ENCODE measurements around the gene LIPF.

LIPF gene

GRCh38 chr10:88670497-88670896 is 6.3 kb downstream of the LIPF start:
- TF ChIP-seq CTCF (conservative IDR thresholded peaks at IDR 0.05; ENCODE audit: low read depth, low read length) = no peak
- no peak overlapping the region for H3K4me3 ChIP-seq (ENCODE audit: low read depth, low read length)
- no peak for DNase-seq (ENCODE audit: low read depth)

GRCh38 chr10:88672041-88672440 is 7.8 kb downstream of the LIPF start:
- no peak overlapping the region for H3K4me3 ChIP-seq (ENCODE audit: low read depth, low read length)
- no peak for TF ChIP-seq CTCF (conservative IDR thresholded peaks at IDR 0.05; ENCODE audit: low read depth, low read length)
- peak; percentile 36 for DNase-seq (ENCODE audit: low read depth)

DNA sequence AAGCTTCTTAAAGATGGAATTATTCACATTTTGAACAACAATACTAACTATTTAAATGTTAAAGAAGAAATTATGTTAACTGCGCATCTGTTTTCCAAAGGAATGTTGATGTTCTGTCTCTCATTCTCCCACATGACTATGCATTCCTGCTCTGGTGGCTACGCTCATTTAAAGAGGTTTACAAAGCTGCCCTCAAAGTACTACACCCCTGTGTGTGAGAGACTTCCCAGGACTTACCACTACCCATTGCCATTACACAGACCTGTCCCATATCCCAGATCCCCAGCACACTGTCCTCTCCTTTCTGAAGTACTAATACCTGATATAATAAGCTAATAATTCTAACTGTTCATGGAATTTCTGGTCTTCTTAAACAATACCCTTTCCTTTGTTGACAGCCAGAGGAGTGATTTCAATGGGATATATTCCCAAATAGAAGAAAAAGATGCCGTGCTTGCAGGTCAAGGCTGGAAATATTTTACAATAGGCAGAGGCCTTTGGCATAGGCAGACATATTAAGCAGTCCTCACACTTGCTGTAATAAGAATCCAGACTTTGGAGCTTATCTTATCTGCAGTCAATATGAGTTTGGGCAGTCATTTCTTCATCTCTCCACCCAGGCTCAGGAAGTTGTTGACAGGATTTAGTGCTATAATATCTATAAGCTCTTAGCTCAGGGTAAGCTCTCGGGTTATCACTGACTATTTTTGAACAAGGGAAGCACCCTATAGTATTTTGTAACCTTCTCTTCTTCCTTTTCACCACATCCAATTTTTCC is 12.2 kb downstream of the LIPF start:
- H3K4me3 ChIP-seq (ENCODE audit: low read depth, low read length) = no peak overlapping the region
- DNase-seq (ENCODE audit: low read depth) = no peak
- no peak for TF ChIP-seq CTCF (conservative IDR thresholded peaks at IDR 0.05; ENCODE audit: low read depth, low read length)

DNA sequence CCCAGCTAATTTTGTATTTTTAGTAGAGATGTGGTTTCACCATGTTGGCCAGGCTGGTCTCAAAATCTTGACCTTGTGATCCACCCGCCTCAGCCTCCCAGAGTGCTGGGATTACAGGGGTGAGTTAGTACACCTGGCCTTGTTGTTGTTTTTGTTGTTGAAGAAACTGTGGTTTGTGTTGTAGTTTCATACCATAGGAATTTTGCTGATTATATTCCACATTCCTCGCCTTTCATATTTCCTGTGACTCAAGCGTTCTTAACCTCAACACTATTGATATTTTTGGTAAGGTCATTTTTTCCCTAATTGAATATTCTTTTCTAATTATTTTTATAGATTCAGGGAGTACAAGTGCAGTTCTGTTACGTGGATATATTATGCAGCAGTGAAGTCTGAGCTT is 16.7 kb downstream of the LIPF start:
- H3K4me3 ChIP-seq (ENCODE audit: low read depth, low read length) = no peak overlapping the region
- no peak for TF ChIP-seq CTCF (conservative IDR thresholded peaks at IDR 0.05; ENCODE audit: low read depth, low read length)
- peak; percentile 51 for DNase-seq (ENCODE audit: low read depth)

- H3K4me3 ChIP-seq (ENCODE audit: low read depth, low read length) = no peak overlapping the region
- peak; percentile 55 for DNase-seq (ENCODE audit: low read depth)
- no peak for TF ChIP-seq CTCF (conservative IDR thresholded peaks at IDR 0.05; ENCODE audit: low read depth, low read length)
These were observed 18.2 kb downstream of the LIPF start for GRCh38 chr10:88682491-88682890.

GRCh38 chr10:88687853-88688467 is 23.7 kb downstream of the LIPF start:
- peak; percentile 79 for TF ChIP-seq CTCF (conservative IDR thresholded peaks at IDR 0.05; ENCODE audit: low read depth, low read length)
- DNase-seq (ENCODE audit: low read depth) = peak; percentile 61

DNA sequence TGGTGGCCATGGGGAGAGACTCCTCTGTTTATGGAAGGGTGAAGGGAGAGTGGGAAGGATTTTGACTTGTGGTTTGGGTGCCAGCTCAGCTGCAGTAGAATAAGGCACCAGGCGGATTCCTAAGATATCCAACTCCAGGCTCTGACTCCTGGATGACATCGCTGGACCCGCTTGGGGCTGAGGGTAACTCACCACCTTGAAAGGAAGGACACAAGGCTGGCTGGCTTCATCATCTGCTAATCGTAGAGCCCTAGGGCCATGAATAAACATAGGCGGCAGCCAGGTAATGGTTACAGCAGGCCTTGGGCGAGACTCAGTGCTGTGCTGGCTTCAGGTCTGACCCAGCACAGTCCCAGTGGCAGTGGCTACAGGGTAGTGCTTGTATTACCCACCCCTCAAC is 25.1 kb downstream of the LIPF start:
- no peak overlapping the region for H3K4me3 ChIP-seq (ENCODE audit: low read depth, low read length)
- DNase-seq (ENCODE audit: low read depth) = no peak
- TF ChIP-seq CTCF (conservative IDR thresholded peaks at IDR 0.05; ENCODE audit: low read depth, low read length) = no peak

More at GRCh38 chr10:88687853-88688467, 23.7 kb downstream of the LIPF start:
- H3K4me3 ChIP-seq (ENCODE audit: low read depth, low read length) = no peak overlapping the region

Measured in choroid plexus epithelial cell (primary cell).